Bronchial epithelial cell (primary cell): ENCODE data around the gene ADH4. TPM values are rescaled to one million over a fixed set of nuclear protein-coding genes. Genes with fewer than 3 reads are reported as not detected.
A peak's percentile ranks its signal among the peaks of the same experiment; 100 is the strongest.
"Not testable (repeated sequence)": the region's sequence is repeated elsewhere in the genome, so short reads cannot be mapped to it uniquely, and the experiment has no call there.

Experiments
- DNase-seq: peaks from one replicate; pipeline ENCODE4 v3.0.0-alpha.2; 2010; ENCODE audit warnings: low read depth
- FAIRE-seq: peaks from 2 replicates; lab custom pipeline; 2011; peaks lifted over from hg19 to GRCh38; lab: Jason Lieb, UNC
- H3K27me3 ChIP-seq: 2 replicates; pipeline ENCODE4 v1.5.1; 2011; ENCODE audit warnings: low read length; ENCODE audit not compliant: control insufficient read depth, insufficient read depth
- H3K36me3 ChIP-seq: 2 replicates; pipeline ENCODE4 v1.5.1; 2011; ENCODE audit warnings: low read length; ENCODE audit not compliant: control insufficient read depth, insufficient read depth
- H3K4me3 ChIP-seq: 2 replicates; pipeline ENCODE4 v1.5.1; 2011; ENCODE audit warnings: mild to moderate bottlenecking, low read depth, low read length, control low read depth
- total RNA-seq: library from RNA; depleted of rRNA; stranded (reverse); fragments of >200 nt; gene quantifications from 2 replicates; pipeline ENCODE4 v1.2.1, GENCODE V29; 2014
- TF ChIP-seq, protein P1 (sequence below): IDR thresholded peaks from 2 replicates; pipeline ENCODE4 v1.5.1; 2011; ENCODE audit warnings: mild to moderate bottlenecking, moderate library complexity, low read length, control low read depth, inconsistent platforms; ENCODE audit not compliant: insufficient read depth, severe bottlenecking

The ADH4 gene
- total RNA-seq, 1 donor from 2014 or later = not detected

DNA sequence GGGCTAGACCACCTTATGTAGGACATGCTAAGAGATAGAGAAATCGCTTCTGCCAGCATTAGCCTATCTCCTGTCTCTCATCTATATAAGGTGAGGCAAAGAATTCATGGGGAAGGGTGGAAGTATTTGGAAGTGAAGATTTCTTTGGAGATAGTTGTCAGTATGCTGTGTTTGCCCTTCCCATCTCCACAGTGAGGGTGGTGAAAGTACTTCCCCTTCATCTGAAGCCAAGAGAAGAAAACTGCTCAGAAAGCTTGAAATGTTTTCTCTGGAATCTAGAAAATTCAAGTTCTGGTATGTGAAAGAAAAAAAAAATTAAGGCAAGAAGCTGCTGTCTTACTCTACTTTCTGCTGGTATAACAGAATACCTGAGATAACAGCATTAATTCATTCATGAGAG, 43.2 kb downstream of the ADH4 start:
- Histone ChIP-seq H3K36me3 (no peaks in the 10 kb centered on the region), H3K27me3 (no peaks in the 10 kb centered on the region), H3K4me3 (no peak overlapping the region)
- FAIRE-seq (no peak), DNase-seq (no peak)
- TF ChIP-seq, protein P1, sequence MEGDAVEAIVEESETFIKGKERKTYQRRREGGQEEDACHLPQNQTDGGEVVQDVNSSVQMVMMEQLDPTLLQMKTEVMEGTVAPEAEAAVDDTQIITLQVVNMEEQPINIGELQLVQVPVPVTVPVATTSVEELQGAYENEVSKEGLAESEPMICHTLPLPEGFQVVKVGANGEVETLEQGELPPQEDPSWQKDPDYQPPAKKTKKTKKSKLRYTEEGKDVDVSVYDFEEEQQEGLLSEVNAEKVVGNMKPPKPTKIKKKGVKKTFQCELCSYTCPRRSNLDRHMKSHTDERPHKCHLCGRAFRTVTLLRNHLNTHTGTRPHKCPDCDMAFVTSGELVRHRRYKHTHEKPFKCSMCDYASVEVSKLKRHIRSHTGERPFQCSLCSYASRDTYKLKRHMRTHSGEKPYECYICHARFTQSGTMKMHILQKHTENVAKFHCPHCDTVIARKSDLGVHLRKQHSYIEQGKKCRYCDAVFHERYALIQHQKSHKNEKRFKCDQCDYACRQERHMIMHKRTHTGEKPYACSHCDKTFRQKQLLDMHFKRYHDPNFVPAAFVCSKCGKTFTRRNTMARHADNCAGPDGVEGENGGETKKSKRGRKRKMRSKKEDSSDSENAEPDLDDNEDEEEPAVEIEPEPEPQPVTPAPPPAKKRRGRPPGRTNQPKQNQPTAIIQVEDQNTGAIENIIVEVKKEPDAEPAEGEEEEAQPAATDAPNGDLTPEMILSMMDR = no peak

DNA sequence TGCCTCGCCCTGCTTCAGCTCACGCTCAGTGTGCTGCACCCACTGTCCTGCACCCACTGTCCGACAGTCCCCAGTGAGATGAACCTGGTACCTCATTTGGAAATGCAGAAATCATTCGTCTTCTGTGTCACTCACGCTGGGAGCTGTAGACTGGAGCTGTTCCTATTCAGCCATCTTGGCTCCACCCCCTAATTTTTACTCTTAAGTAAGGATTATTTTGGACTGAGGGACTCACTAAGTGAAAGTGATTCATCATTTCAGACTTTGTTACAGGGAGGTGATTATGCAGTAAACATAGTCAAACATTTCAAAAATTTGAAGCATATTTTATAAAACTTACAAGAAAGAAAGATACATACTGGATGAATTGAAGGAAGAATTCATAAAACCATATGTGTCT, 44.3 kb downstream of the ADH4 start:
- not testable (repeated sequence) for DNase-seq, FAIRE-seq, H3K4me3 ChIP-seq, H3K36me3 ChIP-seq, H3K27me3 ChIP-seq

DNA sequence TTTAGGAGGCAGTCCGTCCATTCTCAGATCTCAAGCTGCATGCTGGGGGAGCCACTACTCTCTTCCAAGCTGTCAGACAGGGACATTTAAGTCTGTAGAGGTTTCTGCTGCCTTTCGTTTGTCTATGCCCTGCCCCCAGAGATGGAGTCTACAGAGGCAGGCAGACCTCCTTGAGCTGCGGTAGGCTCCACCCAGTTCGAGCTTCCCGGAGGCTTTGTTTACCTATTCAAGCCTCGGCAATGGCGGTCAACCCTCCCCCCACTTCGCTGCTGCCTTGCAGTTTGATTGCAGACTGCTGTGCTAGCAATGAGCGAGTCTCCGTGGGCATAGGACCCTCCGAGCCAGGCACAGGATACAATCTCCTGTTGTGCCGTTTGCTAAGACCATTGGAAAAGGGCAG, 44.8 kb downstream of the ADH4 start:
- H3K4me3 ChIP-seq = no peak overlapping the region

DNA sequence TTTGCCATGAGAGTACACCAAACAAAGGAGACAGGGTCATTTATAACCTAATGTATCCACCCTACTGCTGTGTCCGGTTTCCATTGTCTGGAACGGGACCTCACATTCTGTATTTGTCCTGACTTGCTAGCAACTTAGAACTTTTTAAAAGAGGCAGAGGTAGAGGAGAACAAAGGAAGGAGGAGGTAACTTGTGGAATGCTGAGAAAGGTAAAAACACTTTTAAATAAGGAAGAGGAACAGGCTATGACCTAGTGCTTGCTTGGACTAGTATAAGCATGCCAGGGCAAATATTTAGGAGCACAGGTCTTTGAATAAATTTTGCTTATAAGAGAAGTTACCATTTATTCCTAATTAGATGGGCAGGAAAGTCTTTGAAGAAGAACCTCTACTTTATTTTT, 52.3 kb downstream of the ADH4 start:
- not testable (repeated sequence) for H3K36me3 ChIP-seq, H3K4me3 ChIP-seq, FAIRE-seq, H3K27me3 ChIP-seq
- peak; percentile 81 for DNase-seq

More for the DNA sequence above, 44.8 kb downstream of the ADH4 start:
- DNase-seq (no peak), FAIRE-seq (no peak)
- TF ChIP-seq, protein P1 = no peak
- H3K36me3 ChIP-seq = no peaks in the 10 kb centered on the region
- no peaks in the 10 kb centered on the region for H3K27me3 ChIP-seq

DNA sequence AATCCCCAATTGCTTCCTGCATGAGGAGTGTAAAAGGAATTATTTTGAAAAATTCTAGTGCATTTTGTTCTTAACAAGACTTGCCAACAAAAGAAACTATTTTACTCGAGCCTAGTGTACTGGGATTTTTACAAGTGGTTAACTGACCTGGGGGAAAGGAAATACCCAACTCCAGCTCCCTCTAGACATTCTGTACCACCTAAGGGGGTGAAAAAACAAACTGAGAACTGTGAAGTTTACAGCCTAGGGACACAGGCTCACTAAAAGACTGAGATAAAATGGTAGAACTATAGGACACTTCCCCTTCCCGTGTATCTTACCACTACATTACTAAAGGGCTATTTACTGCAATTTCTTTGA, 52.9 kb downstream of the ADH4 start:
- peak overlapping the region; percentile 83 for H3K4me3 ChIP-seq
- DNase-seq (no peak), FAIRE-seq (no peak)

DNA sequence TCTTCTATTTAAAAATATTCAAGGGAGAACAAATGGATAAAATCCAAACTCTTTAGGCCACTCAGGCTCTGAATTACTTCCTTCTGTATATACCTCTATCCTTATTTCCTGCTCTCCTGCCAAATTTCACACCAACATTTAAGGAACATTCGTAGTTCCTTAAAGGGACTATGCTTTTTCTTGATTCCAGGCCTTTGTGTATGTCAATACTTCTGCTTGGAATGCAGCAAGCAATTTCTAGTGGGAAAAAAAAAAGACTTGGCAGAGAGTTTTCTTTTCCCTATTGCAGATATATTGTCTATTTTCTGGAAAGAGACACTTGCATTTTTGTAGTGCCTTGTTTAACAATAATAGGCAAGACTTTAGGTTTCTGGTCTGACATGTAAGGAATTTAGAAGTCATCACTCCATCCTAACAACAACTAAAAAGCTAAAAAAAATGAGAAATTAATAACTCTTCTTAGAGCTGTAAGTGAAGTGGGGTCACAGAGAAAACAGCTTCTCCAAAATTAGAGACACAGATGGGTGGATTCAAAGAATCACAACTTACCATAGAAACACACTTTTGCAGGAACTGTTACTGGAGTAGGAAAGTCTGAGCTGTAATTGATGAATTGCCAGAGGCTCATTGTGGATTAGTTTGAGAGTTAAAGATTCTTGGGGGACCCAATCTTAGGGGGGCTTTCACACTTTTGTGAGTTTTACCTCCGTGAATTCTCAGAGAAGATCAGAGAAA, 53.4 kb downstream of the ADH4 start:
- Histone ChIP-seq H3K4me3 (peak overlapping the region; percentile 83), H3K36me3 (peaks cover under 1% of the 10 kb centered on the region), H3K27me3 (no peaks in the 10 kb centered on the region)
- DNase-seq (peak; percentile 17), FAIRE-seq (no peak)
- TF ChIP-seq, protein P1 = no peak

More for the DNA sequence above, 52.9 kb downstream of the ADH4 start:
- Histone ChIP-seq H3K36me3 (no peaks in the 10 kb centered on the region), H3K27me3 (no peaks in the 10 kb centered on the region)
- TF ChIP-seq, protein P1 = no peak
